ENCODE results near the gene SCNN1G.

The SCNN1G gene

DNA sequence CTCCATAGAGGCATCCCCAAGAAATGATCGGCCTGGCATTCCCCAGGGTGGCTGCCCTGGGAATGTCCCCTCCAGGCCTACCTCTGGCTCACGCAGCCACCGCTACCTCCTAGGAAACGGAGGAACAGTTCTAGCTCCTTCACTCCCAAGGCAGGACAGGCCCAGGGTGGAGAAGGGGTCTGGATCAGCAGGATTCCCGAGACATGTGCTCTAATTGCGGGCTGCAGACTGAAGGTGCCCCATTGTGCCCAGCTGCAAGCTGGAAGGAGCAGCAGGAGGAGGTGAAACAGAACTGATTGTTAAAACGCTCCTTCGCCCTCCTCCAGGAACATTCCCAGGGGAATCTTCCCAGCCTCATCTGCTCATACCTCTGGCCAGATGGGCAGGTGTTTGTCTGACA lies 40.8 kb downstream of the SCNN1G start:
- ATAC-seq: no peak
- no peak for TF ChIP-seq ARNTL (CRISPR knock-in tag; IDR thresholded peaks at IDR 0.05; ENCODE audit: borderline replicate concordance, low read depth)
- TF ChIP-seq, protein P1, sequence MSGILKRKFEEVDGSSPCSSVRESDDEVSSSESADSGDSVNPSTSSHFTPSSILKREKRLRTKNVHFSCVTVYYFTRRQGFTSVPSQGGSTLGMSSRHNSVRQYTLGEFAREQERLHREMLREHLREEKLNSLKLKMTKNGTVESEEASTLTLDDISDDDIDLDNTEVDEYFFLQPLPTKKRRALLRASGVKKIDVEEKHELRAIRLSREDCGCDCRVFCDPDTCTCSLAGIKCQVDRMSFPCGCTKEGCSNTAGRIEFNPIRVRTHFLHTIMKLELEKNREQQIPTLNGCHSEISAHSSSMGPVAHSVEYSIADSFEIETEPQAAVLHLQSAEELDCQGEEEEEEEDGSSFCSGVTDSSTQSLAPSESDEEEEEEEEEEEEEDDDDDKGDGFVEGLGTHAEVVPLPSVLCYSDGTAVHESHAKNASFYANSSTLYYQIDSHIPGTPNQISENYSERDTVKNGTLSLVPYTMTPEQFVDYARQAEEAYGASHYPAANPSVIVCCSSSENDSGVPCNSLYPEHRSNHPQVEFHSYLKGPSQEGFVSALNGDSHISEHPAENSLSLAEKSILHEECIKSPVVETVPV (CRISPR knock-in tag; IDR thresholded peaks at IDR 0.05): no peak
- TF ChIP-seq GLIS3 (CRISPR knock-in tag; IDR thresholded peaks at IDR 0.05): no peak
- no peak for TF ChIP-seq TCF4 (CRISPR knock-in tag; IDR thresholded peaks at IDR 0.05; ENCODE audit: borderline replicate concordance)
- no peak for TF ChIP-seq ZFP30 (CRISPR knock-in tag; IDR thresholded peaks at IDR 0.05)
- TF ChIP-seq, protein P2, sequence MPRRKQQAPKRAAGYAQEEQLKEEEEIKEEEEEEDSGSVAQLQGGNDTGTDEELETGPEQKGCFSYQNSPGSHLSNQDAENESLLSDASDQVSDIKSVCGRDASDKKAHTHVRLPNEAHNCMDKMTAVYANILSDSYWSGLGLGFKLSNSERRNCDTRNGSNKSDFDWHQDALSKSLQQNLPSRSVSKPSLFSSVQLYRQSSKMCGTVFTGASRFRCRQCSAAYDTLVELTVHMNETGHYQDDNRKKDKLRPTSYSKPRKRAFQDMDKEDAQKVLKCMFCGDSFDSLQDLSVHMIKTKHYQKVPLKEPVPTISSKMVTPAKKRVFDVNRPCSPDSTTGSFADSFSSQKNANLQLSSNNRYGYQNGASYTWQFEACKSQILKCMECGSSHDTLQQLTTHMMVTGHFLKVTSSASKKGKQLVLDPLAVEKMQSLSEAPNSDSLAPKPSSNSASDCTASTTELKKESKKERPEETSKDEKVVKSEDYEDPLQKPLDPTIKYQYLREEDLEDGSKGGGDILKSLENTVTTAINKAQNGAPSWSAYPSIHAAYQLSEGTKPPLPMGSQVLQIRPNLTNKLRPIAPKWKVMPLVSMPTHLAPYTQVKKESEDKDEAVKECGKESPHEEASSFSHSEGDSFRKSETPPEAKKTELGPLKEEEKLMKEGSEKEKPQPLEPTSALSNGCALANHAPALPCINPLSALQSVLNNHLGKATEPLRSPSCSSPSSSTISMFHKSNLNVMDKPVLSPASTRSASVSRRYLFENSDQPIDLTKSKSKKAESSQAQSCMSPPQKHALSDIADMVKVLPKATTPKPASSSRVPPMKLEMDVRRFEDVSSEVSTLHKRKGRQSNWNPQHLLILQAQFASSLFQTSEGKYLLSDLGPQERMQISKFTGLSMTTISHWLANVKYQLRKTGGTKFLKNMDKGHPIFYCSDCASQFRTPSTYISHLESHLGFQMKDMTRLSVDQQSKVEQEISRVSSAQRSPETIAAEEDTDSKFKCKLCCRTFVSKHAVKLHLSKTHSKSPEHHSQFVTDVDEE (CRISPR knock-in tag; IDR thresholded peaks at IDR 0.05): no peak
- TF ChIP-seq ESRRG (CRISPR knock-in tag; IDR thresholded peaks at IDR 0.05): no peak
- no peak for TF ChIP-seq PPARA (CRISPR knock-in tag; IDR thresholded peaks at IDR 0.05; ENCODE audit: borderline replicate concordance)
- no peak for TF ChIP-seq OSR1 (CRISPR knock-in tag; IDR thresholded peaks at IDR 0.05)
- TF ChIP-seq, protein P3, sequence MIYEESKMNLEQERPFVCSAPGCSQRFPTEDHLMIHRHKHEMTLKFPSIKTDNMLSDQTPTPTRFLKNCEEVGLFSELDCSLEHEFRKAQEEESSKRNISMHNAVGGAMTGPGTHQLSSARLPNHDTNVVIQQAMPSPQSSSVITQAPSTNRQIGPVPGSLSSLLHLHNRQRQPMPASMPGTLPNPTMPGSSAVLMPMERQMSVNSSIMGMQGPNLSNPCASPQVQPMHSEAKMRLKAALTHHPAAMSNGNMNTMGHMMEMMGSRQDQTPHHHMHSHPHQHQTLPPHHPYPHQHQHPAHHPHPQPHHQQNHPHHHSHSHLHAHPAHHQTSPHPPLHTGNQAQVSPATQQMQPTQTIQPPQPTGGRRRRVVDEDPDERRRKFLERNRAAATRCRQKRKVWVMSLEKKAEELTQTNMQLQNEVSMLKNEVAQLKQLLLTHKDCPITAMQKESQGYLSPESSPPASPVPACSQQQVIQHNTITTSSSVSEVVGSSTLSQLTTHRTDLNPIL (CRISPR knock-in tag; IDR thresholded peaks at IDR 0.05; ENCODE audit: low read depth): no peak
- no peak for TF ChIP-seq BACH2 (CRISPR knock-in tag; IDR thresholded peaks at IDR 0.05; ENCODE audit: borderline replicate concordance)
- TF ChIP-seq ZNF8 (CRISPR knock-in tag; IDR thresholded peaks at IDR 0.05): no peak

DNA sequence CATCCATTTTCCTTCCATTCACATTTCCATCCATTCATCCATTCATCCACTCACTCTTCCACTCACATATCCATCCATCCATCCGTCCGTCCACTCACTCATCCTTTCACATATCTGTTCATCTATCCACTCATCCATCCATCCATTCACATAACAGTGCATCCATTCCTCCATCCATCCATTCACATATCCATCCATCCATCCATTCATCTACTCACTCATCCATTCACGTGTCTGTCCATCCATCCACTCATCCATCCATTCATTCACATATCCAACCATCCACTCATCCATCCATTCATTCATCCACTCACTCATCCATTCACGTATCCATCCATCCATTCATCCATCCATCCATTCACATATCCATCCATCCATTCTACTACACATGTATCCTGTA lies 42.6 kb downstream of the SCNN1G start:
- no peak for ATAC-seq

DNA sequence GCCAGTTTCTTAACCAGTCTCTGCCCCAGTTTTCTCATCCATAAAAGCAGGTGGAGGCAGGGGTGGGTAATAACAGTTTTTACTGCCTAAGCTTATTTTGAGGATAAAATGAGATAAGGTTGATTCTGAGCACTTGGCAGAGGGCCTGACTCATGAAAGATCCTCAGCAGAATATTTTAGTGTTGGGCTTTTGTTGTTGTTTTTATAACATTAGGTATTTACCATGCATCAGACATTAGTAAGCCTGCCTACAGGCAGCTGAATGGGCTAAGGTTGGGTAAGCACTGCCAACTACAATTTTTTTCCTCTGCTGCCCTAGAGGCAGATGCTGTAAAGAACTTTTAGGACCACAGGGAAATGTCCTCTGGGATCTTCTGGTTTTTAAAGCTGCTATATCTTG lies 43.1 kb downstream of the SCNN1G start:
- no peak for ATAC-seq
- no peak for TF ChIP-seq ISL1 (CRISPR knock-in tag; IDR thresholded peaks at IDR 0.05)
- TF ChIP-seq BACH2 (CRISPR knock-in tag; IDR thresholded peaks at IDR 0.05; ENCODE audit: borderline replicate concordance): no peak
- TF ChIP-seq, protein P1 (CRISPR knock-in tag; IDR thresholded peaks at IDR 0.05): no peak
- TF ChIP-seq RARB (CRISPR knock-in tag; IDR thresholded peaks at IDR 0.05): no peak
- TF ChIP-seq CSDC2 (CRISPR knock-in tag; IDR thresholded peaks at IDR 0.05): no peak
- no peak for TF ChIP-seq SNAI2 (CRISPR knock-in tag; IDR thresholded peaks at IDR 0.05)
- TF ChIP-seq ARNTL (CRISPR knock-in tag; IDR thresholded peaks at IDR 0.05; ENCODE audit: borderline replicate concordance, low read depth): no peak
- TF ChIP-seq, protein P2 (CRISPR knock-in tag; IDR thresholded peaks at IDR 0.05): no peak
- no peak for TF ChIP-seq TOX (CRISPR knock-in tag; IDR thresholded peaks at IDR 0.05; ENCODE audit: borderline replicate concordance)
- no peak for TF ChIP-seq ESRRG (CRISPR knock-in tag; IDR thresholded peaks at IDR 0.05)

More for the DNA sequence above, 42.6 kb downstream of the SCNN1G start:
- TF ChIP-seq, protein P1 (CRISPR knock-in tag; IDR thresholded peaks at IDR 0.05): no peak
- no peak for TF ChIP-seq ISL1 (CRISPR knock-in tag; IDR thresholded peaks at IDR 0.05)
- TF ChIP-seq ZNF70 (CRISPR knock-in tag; IDR thresholded peaks at IDR 0.05): no peak
- TF ChIP-seq, protein P4, sequence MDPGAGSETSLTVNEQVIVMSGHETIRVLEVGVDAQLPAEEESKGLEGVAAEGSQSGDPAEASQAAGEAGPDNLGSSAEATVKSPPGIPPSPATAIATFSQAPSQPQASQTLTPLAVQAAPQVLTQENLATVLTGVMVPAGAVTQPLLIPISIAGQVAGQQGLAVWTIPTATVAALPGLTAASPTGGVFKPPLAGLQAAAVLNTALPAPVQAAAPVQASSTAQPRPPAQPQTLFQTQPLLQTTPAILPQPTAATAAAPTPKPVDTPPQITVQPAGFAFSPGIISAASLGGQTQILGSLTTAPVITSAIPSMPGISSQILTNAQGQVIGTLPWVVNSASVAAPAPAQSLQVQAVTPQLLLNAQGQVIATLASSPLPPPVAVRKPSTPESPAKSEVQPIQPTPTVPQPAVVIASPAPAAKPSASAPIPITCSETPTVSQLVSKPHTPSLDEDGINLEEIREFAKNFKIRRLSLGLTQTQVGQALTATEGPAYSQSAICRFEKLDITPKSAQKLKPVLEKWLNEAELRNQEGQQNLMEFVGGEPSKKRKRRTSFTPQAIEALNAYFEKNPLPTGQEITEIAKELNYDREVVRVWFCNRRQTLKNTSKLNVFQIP (CRISPR knock-in tag; IDR thresholded peaks at IDR 0.05; ENCODE audit: borderline replicate concordance, low read depth): no peak
- no peak for TF ChIP-seq ARNTL (CRISPR knock-in tag; IDR thresholded peaks at IDR 0.05; ENCODE audit: borderline replicate concordance, low read depth)
- TF ChIP-seq, protein P5, sequence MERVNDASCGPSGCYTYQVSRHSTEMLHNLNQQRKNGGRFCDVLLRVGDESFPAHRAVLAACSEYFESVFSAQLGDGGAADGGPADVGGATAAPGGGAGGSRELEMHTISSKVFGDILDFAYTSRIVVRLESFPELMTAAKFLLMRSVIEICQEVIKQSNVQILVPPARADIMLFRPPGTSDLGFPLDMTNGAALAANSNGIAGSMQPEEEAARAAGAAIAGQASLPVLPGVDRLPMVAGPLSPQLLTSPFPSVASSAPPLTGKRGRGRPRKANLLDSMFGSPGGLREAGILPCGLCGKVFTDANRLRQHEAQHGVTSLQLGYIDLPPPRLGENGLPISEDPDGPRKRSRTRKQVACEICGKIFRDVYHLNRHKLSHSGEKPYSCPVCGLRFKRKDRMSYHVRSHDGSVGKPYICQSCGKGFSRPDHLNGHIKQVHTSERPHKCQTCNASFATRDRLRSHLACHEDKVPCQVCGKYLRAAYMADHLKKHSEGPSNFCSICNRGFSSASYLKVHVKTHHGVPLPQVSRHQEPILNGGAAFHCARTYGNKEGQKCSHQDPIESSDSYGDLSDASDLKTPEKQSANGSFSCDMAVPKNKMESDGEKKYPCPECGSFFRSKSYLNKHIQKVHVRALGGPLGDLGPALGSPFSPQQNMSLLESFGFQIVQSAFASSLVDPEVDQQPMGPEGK (CRISPR knock-in tag; IDR thresholded peaks at IDR 0.05; ENCODE audit: borderline replicate concordance): no peak
- TF ChIP-seq TOX (CRISPR knock-in tag; IDR thresholded peaks at IDR 0.05; ENCODE audit: borderline replicate concordance): no peak
- no peak for TF ChIP-seq ZFP30 (CRISPR knock-in tag; IDR thresholded peaks at IDR 0.05)
